Raji (cell line): ENCODE measurements around the gene PAM.

Source experiments
- POLR2A ChIP-seq: IDR thresholded peaks from 2 replicates; pipeline ENCODE4 v1.6.1; 2011; ENCODE audit warnings: low read depth, low read length, control low read depth; ENCODE audit not compliant: insufficient read depth

The PAM gene

DNA sequence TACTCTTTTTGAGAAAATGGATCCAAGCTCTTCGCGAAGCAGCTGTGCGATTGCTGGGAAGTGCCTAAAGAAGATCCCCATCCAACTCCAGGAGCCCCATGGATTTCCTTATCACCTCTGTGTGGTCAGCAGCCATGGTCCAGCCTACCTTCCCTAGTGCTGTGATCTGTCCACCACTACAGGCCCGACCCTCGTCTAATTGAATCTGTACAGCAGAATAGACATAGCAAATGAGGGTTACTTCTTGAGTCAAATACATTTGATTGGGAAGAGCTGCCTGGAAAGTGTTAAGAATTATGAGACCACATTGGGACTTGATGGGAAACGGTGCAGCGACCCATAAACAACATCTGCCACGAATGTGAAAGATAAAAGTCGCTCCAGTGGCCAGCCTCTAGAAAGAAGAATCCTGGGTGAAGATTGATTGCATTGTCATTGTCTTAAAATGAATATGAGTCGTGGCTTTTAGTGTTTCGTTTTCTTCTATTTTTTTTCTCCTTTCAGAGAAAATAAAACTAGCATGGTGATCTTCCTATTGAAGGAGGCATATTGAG lies 118.4 kb downstream of the PAM start:
- no peak for TF ChIP-seq POLR2A

DNA sequence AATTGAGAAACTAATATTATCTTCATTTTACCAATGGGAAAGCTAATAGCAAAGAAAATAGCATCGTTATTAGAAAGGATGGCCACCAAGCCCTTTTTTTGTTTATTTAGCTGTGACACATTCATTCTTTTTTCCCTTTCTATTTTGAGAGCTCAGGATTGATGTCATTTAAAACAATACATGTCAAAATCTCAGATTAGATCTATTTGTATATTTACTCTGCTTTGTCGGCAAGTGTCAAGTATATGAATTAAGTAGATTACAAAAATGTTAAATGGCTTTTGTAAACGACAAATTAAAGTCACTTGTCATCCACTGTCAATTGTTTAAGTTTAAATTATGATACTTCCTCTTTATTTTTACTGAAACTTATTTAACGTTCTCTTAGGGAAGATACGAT lies 118.9 kb downstream of the PAM start:
- no peak for TF ChIP-seq POLR2A

DNA sequence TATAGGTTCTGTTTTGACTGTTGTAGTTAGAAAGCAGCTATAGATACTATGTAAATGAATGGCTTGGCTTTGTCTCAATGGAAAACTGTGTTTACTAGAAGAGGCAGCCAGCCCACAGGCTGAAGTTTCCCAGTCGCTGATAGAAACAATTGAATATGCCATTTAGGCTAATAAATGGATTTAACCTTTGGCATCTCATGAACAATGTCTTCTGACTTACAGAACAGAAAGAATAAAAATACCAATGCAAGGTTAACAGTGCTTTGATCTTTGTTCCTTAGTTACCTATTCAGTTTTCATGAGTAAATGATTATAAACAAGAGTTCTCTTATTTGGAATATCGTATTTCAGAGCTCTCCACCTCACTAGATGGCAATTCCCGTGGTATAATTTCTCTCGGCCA lies 120.6 kb downstream of the PAM start:
- no peak for TF ChIP-seq POLR2A

DNA sequence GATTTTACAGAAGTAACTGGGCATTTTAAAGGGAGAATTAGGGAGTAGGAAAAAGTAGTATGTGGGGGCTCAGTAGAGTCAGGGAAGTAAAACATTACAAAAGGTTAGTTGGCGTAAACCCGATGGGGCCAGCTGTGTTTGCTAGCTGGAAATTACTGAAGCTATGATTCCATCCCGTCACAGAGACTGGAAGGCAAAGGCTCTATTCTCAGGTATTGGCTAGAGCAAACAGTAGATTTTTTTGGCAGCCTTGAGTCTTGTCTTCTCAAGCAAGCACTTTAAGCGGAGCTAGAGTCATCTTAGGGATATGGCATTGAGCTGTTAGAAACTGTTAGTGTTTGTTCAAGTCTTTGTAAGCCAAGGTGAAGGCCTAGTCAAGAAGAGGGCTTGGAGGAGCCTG lies 121.5 kb downstream of the PAM start:
- no peak for TF ChIP-seq POLR2A

DNA sequence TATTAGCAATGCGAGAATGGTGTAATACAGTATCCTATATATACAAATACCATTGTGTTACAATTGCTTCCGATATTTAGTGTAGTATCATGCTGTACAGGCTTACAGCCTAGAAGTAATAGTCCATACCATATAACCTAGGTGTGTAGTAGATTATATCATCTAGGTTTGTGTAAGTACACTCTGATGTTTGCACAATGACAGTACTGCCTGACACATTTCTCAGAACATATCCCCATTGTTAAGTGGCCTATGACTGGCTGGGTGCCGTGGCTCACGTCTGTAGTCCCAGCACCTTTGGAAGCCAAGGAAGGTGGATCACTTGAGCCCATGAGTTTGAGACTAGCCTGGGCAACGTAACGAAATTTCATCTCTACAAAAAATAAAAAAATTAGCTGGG lies 124.6 kb downstream of the PAM start:
- no peak for TF ChIP-seq POLR2A

DNA sequence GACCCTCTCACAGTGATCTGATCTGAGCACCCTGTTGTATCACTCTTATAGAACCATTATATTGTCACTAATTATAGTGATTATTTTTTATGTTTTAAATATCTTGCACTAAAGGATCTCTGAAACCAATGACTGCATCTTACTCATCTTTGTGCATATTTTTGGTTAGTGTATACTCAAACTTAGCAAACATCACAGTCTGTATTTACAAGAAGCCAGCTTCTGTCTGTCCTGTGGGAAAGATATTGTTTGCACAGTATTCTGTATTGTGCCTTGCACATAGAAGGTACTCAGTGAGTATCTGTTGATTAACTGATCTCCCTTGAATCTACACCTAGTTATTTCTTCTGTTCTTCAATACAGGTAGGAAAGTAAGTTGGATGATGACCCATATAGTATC lies 131.5 kb downstream of the PAM start:
- TF ChIP-seq POLR2A = no peak

DNA sequence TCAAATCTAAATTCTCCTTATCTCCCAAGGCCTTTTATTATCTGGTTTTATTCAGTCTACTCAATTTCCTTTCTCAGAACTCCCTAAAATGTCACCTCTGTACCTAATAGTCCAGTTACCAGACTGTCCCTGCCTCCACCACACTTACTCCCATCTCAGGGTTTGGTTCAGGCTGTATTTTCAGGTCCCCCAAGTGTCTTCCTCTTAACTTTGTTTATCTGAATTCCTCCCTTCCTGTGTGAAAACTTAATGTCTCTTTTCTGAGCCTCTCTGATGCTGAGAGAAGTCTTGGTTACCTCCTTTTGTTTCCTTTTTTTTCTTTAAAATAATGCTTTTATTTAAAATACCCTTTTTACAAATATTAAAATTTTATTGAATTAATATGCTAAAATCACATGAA lies 133.4 kb downstream of the PAM start:
- TF ChIP-seq POLR2A = no peak

DNA sequence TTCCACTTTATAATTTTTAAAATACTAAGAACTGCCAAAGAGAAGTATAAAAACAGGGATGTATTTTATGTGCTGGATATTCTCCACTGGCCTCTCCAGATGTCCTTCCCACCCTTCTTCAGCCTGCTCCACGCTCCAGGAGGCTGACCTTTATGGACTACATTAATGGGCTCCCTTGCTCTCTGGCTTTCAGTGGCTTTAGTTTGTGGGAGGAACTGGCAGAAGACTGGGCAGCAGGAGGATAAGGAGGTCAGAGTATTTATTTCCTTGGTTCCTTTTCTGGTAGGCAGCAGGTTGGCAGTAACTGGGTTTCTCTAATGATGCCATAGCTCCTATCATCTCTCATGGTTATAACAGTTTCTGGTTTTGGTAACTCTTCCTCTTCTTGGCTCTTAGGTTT lies 133.9 kb downstream of the PAM start:
- no peak for TF ChIP-seq POLR2A

DNA sequence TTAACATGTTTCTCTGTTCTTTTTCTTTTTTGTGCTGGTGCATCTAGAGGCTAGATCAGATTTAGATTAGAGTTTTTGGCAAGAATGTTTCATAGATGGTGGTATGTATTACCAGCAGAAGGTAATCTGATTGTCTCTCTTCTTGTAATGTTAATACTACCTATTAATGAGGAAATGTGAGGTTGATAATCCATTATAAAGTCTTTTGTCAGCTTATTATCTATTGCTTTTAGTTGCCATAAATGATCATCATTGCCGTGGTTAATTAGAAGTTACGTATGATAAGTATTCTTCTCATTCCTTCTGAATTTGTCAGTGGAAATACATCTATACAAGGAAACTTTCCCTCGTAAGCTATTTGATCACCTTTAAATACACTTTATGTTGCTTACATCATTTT lies 135.0 kb downstream of the PAM start:
- no peak for TF ChIP-seq POLR2A

DNA sequence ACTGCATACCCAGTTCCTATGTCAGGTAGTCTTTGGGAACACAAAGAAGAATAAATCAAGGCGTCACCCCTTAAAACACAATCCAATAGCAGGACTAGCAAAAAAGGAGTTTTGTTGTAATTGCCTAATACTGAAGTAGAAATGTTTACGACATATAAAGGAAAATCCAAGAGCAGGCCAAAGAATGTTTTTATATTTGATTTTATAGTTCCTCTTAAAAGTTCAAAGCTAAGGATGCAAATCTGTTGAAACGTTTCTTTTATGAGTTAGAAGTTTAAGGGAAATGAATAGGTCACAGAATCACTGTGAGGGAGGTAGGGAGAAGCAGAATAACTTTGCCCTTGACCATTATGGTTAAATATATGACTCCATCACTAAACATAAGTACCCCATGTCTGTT lies 136.1 kb downstream of the PAM start:
- TF ChIP-seq POLR2A = no peak

DNA sequence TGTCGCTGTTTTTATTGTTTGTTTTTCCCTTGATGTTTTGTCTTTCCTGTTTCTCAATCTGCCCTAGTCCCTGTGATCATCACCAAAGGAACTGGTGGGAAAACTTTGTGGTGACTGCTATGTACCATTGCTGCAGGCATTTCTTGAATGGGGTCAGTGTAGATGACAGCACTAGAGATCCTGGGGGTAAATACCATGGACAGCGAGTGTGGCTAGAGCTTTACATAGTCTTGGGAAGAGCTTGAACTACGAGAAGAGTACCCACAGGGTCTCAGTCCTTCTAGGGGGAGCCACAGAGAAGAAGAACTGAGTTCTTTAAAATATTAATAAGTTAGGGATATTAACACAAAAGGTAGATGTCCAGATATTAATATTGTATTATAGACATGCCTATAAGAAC lies 138.8 kb downstream of the PAM start:
- no peak for TF ChIP-seq POLR2A

DNA sequence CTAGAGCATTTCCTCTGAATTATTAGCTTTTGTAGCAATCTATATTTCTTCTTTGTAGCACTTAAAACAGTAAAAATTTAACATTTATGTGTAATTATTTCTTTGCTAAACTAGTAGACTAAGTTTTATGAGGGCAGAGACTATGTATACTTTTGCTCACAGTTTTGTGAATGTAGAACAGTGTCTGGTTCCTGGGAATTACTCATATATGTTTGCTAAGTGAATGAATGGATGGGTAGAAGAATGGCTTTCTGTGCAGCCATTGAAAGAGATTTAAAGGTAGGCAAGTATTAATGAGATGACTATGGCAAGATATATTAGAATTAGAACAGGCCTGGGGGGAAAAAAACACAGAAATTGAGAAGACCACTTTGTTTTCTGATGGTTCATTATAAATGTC lies 140.1 kb downstream of the PAM start:
- TF ChIP-seq POLR2A = no peak

DNA sequence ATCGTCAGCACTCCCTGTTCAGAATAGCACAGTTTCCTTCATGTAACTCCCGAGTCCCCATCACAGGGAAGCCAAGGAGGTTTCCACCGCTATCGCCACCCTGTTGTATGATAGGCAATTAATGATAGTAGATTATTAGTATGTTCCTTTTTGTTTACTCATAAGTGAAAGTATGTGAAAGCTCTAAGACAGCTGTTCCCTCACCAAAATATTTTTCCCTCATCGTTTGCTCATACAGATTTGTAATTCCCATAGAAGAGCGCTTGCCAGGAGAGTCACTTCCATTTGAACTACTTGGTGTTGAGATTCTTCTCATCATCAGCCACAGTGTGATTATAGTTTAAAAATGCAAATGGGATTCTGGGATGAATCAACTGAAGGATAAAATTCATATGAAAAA lies 140.9 kb downstream of the PAM start:
- no peak for TF ChIP-seq POLR2A

DNA sequence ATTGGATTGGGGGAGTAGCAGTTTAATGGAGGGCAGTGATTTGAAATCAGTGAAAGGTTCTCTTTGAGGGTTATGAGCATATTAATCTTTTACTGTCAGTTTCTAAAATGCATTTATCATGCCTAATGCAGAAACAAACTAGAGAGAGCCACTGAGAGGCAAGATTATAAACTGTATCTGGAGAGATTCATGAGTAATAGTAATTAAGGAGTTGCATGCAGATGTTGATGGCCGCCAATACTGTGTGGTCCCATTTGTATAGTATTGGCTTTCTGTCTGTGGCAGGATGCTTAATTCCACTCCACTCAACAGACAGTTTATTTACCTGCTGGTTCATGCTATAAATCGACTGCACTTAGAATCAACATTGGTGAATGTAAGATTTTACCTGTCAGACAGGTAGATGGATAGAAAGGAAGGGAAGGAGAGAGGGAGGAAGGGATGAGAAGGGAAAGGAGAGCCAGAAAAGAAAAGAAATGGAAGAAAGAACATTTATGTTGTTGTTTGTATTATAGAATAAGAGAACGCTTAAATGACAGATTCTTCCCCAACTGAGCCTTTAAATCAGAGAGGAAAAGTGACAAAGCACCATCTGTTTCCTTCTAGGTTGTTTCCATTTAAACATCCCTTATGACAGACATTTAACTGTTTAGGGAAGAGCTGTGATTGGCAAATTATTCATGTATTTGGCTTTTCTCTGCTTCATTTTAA lies 146.5 kb downstream of the PAM start:
- no peak for TF ChIP-seq POLR2A

DNA sequence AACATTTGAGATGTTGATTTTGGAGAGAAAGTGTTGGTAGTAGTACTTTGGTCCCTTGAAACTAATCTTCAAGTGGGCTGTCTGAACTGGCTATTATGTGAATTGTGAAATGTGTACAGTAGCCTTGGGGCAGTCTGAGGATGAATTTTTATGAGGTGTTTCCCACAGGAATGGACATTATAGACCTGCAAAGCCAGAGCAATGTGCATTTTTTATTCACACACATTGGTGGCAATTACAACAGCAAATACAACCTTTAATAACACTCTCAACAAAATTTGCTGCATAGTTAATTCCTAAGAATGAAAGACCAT lies 147.0 kb downstream of the PAM start:
- no peak for TF ChIP-seq POLR2A

DNA sequence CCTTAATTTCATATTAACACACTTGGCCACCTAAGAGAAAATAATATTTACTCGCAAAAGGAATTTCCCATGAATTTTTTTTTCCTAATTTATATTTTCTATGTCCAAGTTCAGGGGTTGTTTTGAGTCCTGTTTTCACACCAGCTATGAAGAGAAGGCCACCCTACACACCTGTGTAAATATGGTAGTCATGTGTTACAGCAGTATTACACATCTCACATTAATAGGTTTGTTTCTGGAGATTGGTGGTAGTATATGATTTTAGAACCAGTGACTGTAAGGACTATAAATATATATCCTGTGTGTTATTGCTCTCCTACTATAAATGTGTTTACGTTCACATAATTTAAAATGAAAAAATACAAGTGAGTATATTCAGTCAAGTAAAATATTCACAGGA lies 147.5 kb downstream of the PAM start:
- no peak for TF ChIP-seq POLR2A

DNA sequence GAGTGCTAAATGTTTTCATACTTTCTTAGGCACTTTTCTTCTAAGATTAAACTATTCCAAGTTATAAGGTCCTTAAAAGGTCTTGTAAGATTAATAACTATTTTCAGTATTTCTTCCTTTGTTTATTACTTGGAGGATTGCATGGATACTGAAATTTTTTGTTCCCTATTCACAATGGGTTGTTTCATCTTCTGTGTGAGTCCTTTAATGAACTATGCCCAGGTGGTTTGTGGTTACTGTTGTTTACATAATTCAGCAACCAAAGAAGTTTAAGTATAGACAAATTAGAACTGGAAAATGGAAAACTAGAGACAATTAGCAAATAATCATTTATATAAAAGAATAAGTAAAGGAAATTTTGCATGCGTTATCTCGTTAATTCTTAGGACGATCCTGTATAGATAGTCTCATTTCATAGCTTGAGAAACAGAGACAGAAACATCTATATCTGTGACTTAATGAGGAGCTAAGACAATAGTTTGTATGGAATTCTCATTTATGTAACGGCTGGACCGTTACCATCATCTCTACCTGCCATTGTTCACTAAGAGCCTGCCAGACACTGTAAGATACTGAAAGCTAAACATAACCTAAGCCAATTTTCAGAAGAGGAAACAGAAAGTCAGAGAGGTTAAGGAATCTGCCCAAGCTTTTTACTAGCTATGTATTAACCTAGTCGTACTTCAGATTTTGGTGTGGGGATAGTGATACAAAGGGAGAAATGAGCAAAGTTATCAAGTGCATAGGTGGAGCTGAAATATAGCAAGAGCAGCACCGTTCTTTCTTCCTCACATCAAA lies 148.2 kb downstream of the PAM start:
- TF ChIP-seq POLR2A = no peak

DNA sequence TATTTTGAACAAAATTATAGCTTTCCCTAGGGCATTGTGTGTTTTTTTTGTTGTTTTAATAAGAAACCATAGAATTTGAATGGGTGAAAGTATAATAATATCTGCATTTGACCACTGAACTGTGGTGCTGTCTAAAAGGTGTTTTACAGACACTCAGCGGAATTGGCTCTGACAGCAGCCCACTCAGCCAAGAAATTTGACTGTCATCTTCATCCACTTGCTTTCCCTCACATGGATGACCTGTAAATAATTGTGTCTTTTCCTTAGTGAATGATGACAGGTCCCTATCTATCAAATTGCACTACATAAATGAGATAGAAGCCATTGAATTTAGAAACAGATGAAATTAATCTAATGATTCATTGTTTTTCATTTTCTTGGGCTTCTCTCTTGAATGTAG lies 150.0 kb downstream of the PAM start:
- TF ChIP-seq POLR2A = no peak
